ENCODE results near the gene SMURF2.

Gene SMURF2

DNA sequence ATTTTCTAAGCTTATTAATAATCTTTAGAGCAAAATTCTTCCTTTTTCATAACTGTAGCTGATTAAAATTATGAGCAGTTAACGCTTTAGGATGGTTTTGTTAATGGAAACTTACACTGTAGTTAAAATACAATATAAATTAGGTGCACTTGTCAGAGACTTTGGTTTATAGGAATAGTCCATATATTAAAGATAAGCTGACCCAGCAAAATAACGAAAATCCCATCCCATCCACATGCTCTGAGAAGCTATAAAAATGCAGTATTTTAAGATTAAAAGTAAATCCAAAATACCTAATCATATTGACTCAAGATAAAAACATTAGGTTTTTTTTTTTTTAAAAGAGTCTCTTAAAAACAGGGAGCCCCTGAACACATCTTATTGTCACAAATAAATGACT, 117.4 kb downstream of the SMURF2 start:
- Histone ChIP-seq H3K27me3 (ENCODE audit: insufficient read depth, low read depth, severe bottlenecking) (no peaks in the 10 kb centered on the region), H3K36me3 (peaks cover 69% of the 10 kb centered on the region), H3K27ac (no peak overlapping the region), H3K9me3 (ENCODE audit: severe bottlenecking) (no peaks in the 10 kb centered on the region), H3K4me3 (ENCODE audit: low read depth, low read length) (no peak overlapping the region)
- no peak for DNase-seq
- no peak for TF ChIP-seq CTCF (IDR thresholded peaks at IDR 0.05; ENCODE audit: low read depth, low read length)

DNA sequence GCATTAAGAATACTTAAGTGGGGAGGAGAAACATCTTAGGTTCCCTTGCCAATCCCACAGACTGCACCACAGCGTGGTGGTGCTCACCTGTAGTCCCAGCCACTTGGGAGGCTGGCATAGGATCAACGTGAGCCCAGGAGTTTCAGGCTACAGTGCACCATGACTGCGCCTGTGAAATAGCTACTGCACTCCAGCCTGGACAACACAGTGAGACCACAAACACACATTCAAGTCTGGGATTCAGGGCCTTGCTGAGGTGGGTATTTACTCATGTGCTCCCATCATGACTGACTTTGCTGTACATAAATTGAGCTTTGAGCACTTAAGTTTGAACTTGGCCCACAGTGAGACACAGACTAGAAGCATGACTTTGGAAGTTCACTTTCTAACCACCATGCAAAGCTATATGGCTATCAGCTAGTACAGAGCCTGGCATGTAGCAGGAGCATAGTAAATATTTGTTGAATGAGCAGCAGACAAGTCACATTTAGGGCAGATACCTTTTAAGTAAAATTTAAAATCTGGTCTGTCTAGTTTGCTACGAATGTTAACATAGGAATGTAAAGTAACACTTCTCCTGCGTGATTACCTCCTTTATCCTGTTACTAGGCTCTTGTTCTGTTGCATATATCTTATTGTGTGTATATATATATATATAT, 121.9 kb downstream of the SMURF2 start:
- no peak for DNase-seq
- no peak for TF ChIP-seq CTCF (IDR thresholded peaks at IDR 0.05; ENCODE audit: low read depth, low read length)
- Histone ChIP-seq H3K27ac (no peak overlapping the region), H3K9me3 (ENCODE audit: severe bottlenecking) (no peaks in the 10 kb centered on the region), H3K36me3 (peaks cover 77% of the 10 kb centered on the region), H3K27me3 (ENCODE audit: insufficient read depth, low read depth, severe bottlenecking) (no peaks in the 10 kb centered on the region), H3K4me3 (ENCODE audit: low read depth, low read length) (no peak overlapping the region)

DNA sequence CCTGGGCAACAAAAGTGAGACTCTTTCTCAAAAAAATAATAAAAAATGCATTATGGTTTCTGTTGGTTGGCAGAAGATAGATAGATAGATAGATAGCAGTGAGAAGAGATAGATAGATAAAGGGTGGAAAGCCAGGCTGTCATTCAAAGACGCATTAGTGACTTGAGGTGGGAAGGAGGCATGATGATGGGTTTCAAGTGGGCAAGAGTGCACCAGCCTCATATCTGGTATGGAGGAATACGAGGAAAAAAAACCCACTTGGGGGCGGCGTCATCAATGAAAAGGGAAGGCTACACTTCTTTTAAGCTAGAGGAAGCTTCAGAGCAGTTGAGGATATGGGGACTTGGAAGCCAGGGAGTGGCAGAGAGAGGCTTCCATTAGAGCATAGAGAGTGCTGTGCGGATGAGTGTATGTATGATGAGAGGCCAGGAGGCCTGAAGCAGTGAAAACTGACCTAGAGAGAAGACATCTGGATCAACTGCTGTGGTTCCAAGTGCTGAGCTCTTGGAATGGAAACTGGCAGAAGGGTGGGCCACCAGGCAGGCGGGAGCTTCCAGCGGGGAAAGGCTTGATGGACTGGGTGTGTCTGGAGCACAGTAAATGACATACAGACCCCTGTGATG, 123.5 kb downstream of the SMURF2 start:
- Histone ChIP-seq H3K27ac (no peak overlapping the region), H3K4me3 (ENCODE audit: low read depth, low read length) (no peak overlapping the region), H3K36me3 (peaks cover 85% of the 10 kb centered on the region)

GRCh38 chr17:64537488-64537887, 124.6 kb downstream of the SMURF2 start:
- Histone ChIP-seq H3K36me3 (peaks cover 87% of the 10 kb centered on the region), H3K9me3 (ENCODE audit: severe bottlenecking) (no peaks in the 10 kb centered on the region), H3K27ac (no peak overlapping the region), H3K27me3 (ENCODE audit: insufficient read depth, low read depth, severe bottlenecking) (no peaks in the 10 kb centered on the region), H3K4me3 (ENCODE audit: low read depth, low read length) (no peak overlapping the region)
- DNase-seq: no peak
- TF ChIP-seq CTCF (IDR thresholded peaks at IDR 0.05; ENCODE audit: low read depth, low read length): no peak

More for the DNA sequence above, 123.5 kb downstream of the SMURF2 start:
- Histone ChIP-seq H3K9me3 (ENCODE audit: severe bottlenecking) (no peaks in the 10 kb centered on the region), H3K27me3 (ENCODE audit: insufficient read depth, low read depth, severe bottlenecking) (no peaks in the 10 kb centered on the region)
- DNase-seq: no peak
- TF ChIP-seq CTCF (IDR thresholded peaks at IDR 0.05; ENCODE audit: low read depth, low read length): no peak

- Histone ChIP-seq H3K27ac (no peak overlapping the region), H3K9me3 (ENCODE audit: severe bottlenecking) (no peaks in the 10 kb centered on the region), H3K36me3 (peaks cover 87% of the 10 kb centered on the region), H3K4me3 (ENCODE audit: low read depth, low read length) (no peak overlapping the region), H3K27me3 (ENCODE audit: insufficient read depth, low read depth, severe bottlenecking) (no peaks in the 10 kb centered on the region)
- DNase-seq: no peak
- TF ChIP-seq CTCF (IDR thresholded peaks at IDR 0.05; ENCODE audit: low read depth, low read length): no peak
Observed at GRCh38 chr17:64536913-64537312, 125.2 kb downstream of the SMURF2 start.

Measured in WERI-Rb-1 (cell line).